Loucy (cell line): Measurements from ENCODE around the gene EDRF1.

Experiments used
- H2AFZ ChIP-seq: fragments of 200-600 bp; sonication (generic); 2 replicates; pipeline ENCODE4 v1.6.0; 2016; ENCODE audit warnings: antibody characterized with exemption, mild to moderate bottlenecking, low read length, moderate library complexity
- H3F3A ChIP-seq: fragments of 200-600 bp; 2 replicates; pipeline ENCODE4 v1.6.0; 2016; ENCODE audit warnings: antibody characterized with exemption, low read depth, mild to moderate bottlenecking
- H3K27me3 ChIP-seq: fragments of 200-600 bp; sonication (generic); 2 replicates; pipeline ENCODE4 v1.6.1; 2014; ENCODE audit warnings: low read length, mild to moderate bottlenecking; ENCODE audit not compliant: insufficient read depth, poor library complexity, severe bottlenecking
- H3K36me3 ChIP-seq: fragments of 200-600 bp; sonication (generic); 2 replicates; pipeline ENCODE4 v1.6.1; 2016; ENCODE audit warnings: low read length; ENCODE audit not compliant: insufficient read depth
- H3K4me1 ChIP-seq: fragments of 200-600 bp; sonication (generic); 2 replicates; pipeline ENCODE4 v1.5.1; 2014; ENCODE audit warnings: low read length, mild to moderate bottlenecking; ENCODE audit not compliant: insufficient read depth, poor library complexity, severe bottlenecking
- H3K4me2 ChIP-seq: fragments of 200-600 bp; sonication (generic); 2 replicates; pipeline ENCODE4 v1.6.0; 2014; ENCODE audit warnings: antibody characterized with exemption, low read length, low read depth, mild to moderate bottlenecking; ENCODE audit not compliant: poor library complexity, severe bottlenecking
- H3K4me3 ChIP-seq: fragments of 200-600 bp; sonication (generic); 2 replicates; pipeline ENCODE4 v1.5.1; 2014; ENCODE audit warnings: low read length, mild to moderate bottlenecking, mixed read lengths; ENCODE audit not compliant: poor library complexity, severe bottlenecking
- H3K79me2 ChIP-seq: fragments of 200-600 bp; sonication (generic); 2 replicates; pipeline ENCODE4 v1.6.1; 2014; ENCODE audit warnings: low read length; ENCODE audit not compliant: insufficient read depth
- H3K9ac ChIP-seq: fragments of 200-600 bp; sonication (generic); 2 replicates; pipeline ENCODE4 v1.6.0; 2014; ENCODE audit warnings: mild to moderate bottlenecking, low read depth, low read length, moderate library complexity; ENCODE audit not compliant: poor library complexity, severe bottlenecking
- H3K9me2 ChIP-seq: fragments of 200-600 bp; sonication (generic); replicated peaks from 2 replicates; pipeline ENCODE4 v1.6.1; 2016; ENCODE audit warnings: low read depth, low read length, mixed read lengths
- H3K9me3 ChIP-seq: fragments of 200-600 bp; sonication (generic); 2 replicates; pipeline ENCODE4 v1.6.1; 2014; ENCODE audit warnings: mild to moderate bottlenecking, antibody characterized with exemption, low read length, low read depth; ENCODE audit not compliant: insufficient read depth
- H4K20me1 ChIP-seq: fragments of 200-600 bp; sonication (generic); 2 replicates; pipeline ENCODE4 v1.6.0; 2014; ENCODE audit warnings: antibody characterized with exemption, low read length, mild to moderate bottlenecking; ENCODE audit not compliant: insufficient read depth, poor library complexity, severe bottlenecking
- EZH2phosphoT487 ChIP-seq: fragments of 200-600 bp; IDR thresholded peaks from 2 replicates; pipeline ENCODE4 v1.6.1; 2018; ENCODE audit warnings: antibody characterized with exemption, mild to moderate bottlenecking, moderate library complexity, borderline replicate concordance
- TF ChIP-seq, protein P1 (sequence below): fragments of 200-600 bp; sonication (generic); conservative IDR thresholded peaks from 2 replicates; pipeline ENCODE4 v1.5.1; 2014; ENCODE audit warnings: mild to moderate bottlenecking, antibody characterized with exemption, low read length

Gene EDRF1, protein sequence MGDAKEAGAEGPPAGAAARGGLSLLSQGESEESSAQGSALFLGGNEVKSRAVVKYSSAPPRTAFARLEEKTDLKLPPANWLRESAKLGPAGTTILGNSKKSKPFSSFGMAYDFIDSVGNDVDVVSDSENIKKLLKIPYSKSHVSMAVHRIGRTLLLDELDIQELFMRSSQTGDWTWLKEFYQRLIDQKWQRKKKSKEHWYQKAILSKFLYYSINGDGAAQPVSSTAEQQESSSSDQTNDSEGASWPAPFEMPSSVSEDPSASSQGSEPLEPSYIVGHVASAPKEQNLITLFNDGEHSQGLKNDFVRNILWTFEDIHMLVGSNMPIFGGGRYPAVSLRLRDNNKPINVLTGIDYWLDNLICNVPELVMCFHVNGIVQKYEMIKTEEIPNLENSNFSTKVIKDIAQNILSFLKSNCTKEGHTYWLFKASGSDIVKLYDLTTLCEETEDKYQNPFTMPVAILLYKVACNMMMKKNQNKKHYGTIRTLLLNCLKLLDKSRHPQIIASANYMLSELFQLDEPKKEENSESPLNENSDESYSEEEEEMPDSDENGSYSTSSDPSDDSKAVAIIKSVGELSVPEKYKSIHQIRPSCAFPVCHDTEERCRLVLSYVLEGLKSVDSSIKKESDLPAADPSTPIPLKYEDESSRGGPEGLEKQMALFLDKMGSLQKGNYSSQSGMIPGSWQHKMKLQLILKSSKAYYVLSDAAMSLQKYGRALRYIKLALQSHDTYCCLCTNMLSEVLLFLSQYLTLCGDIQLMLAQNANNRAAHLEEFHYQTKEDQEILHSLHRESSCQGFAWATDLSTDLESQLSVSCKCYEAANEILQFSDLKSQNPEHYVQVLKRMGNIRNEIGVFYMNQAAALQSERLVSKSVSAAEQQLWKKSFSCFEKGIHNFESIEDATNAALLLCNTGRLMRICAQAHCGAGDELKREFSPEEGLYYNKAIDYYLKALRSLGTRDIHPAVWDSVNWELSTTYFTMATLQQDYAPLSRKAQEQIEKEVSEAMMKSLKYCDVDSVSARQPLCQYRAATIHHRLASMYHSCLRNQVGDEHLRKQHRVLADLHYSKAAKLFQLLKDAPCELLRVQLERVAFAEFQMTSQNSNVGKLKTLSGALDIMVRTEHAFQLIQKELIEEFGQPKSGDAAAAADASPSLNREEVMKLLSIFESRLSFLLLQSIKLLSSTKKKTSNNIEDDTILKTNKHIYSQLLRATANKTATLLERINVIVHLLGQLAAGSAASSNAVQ

DNA sequence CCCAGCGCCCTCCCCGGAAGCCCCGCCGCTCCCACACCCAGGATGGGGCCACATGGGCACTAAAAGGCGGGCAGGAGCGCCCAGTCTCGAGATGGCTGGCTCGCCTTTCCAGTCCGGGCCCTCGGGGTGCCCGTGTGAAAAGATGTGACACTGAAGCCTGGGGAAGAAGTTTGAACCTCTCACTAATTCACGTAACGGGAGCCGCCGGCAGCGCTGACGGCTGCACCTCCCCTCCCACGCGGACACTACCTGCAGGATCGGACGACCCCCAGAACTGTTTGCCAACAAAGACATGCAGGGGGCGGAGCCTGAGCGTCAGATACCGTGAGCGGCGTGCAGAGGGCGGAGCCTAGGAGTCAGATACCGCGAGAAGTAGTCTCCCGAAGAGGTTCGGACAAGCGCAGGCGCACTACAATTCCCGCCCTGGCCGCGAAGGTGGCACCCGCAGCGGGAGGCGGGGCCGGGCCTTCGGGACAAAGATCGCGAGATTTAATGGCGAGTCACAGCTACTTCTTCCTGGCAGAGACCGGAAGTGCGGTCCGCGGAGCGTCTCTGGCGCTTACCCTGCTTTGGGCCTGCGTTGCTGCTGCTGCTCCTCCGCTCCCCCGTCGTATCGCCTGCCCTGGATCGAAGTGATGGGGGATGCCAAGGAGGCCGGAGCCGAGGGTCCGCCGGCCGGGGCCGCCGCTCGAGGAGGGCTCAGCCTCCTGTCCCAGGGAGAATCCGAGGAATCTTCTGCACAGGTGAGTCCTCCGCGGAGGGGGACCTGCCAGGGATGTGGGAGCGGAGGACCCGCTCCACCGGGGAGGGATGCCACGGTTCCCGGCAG is at the start of gene EDRF1:
EDRF1 (plus strand) TSS at position 537 of the 829 bp plus-strand sequence; CDS start at position 636, 99 bp downstream.
- Histone ChIP-seq H3K79me2 (peaks cover 42% of the 10 kb centered on the region), H3K27me3 (no peaks in the 10 kb centered on the region), H3K4me1 (peaks cover 29% of the 10 kb centered on the region), H3K36me3 (peaks cover 19% of the 10 kb centered on the region; the same call in 1 of the 2 replicates), H3K9me2 (no peaks in the 10 kb centered on the region), H4K20me1 (peaks cover 38% of the 10 kb centered on the region), H3F3A (no peaks in the 10 kb centered on the region), H3K9me3 (no peaks in the 10 kb centered on the region), H3K4me3 (peak within 1 kb of the TSS; percentile 98), H3K4me2 (peak within 1 kb of the TSS; percentile 84), H2AFZ (peak within 1 kb of the TSS; percentile 82), H3K9ac (peak within 1 kb of the TSS; percentile 97)
- TF ChIP-seq EZH2phosphoT487: no peak
- TF ChIP-seq, protein P1, sequence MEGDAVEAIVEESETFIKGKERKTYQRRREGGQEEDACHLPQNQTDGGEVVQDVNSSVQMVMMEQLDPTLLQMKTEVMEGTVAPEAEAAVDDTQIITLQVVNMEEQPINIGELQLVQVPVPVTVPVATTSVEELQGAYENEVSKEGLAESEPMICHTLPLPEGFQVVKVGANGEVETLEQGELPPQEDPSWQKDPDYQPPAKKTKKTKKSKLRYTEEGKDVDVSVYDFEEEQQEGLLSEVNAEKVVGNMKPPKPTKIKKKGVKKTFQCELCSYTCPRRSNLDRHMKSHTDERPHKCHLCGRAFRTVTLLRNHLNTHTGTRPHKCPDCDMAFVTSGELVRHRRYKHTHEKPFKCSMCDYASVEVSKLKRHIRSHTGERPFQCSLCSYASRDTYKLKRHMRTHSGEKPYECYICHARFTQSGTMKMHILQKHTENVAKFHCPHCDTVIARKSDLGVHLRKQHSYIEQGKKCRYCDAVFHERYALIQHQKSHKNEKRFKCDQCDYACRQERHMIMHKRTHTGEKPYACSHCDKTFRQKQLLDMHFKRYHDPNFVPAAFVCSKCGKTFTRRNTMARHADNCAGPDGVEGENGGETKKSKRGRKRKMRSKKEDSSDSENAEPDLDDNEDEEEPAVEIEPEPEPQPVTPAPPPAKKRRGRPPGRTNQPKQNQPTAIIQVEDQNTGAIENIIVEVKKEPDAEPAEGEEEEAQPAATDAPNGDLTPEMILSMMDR: no peak

DNA sequence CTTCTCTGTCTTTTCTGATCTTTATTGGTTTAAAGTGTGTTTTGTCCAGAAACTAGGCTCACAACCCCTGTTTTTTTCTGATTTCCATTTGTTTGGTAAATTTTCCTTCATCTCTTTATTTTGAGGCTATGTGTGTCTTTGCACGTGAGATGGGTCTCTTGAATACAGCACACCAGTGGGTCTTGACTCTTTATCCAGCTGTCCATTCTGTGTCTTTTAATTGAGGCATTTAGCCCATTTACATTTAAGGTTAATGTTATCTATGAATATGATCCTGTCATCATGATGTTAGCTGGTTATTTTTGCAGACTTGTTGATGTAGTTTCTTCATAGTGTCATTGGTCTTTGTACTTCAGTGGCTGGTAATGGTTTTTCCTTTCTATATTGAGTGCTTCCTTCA is 46.6 kb upstream of the EDRF1 start:
- no peaks in the 10 kb centered on the region for H4K20me1 ChIP-seq
- no peak overlapping the region for H2AFZ ChIP-seq
- no peaks in the 10 kb centered on the region for H3K4me1 ChIP-seq
- no peak overlapping the region for H3K9ac ChIP-seq
- no peaks in the 10 kb centered on the region for H3K27me3 ChIP-seq
- TF ChIP-seq, protein P1: no peak
- no peak for TF ChIP-seq EZH2phosphoT487
- no peaks in the 10 kb centered on the region for H3K9me2 ChIP-seq
- no peak overlapping the region for H3K4me2 ChIP-seq
- no peaks in the 10 kb centered on the region for H3K36me3 ChIP-seq
- no peaks in the 10 kb centered on the region; the same call in none of the 2 replicates for H3K9me3 ChIP-seq
- H3K79me2 ChIP-seq: no peaks in the 10 kb centered on the region
- no peak overlapping the region for H3K4me3 ChIP-seq
- no peaks in the 10 kb centered on the region for H3F3A ChIP-seq

DNA sequence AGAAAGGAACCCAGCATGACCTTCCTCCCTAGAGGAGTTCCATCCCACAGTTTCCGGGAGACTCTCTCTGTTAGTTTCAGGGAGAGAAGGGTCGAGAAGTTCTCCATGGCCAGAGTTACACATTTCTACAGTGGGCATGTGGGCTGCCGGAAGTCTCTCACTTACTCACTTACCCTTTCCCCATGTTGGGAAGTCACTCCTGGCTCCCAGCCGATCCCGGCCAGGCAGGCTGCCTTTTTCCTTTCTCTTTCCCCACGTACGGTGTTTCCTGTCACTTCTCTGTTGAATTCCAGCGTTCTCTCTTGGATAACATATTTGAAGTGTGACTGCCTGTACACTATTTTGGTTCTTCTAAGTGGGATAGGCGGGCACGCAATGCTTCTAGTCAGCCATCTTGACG is 40.1 kb upstream of the EDRF1 start:
- H3K4me1 ChIP-seq: no peaks in the 10 kb centered on the region
- no peak overlapping the region for H3K4me2 ChIP-seq
- H3K4me3 ChIP-seq: no peak overlapping the region
- H3F3A ChIP-seq: no peaks in the 10 kb centered on the region
- no peak overlapping the region for H2AFZ ChIP-seq
- no peaks in the 10 kb centered on the region for H3K9me2 ChIP-seq
- peaks cover 1% of the 10 kb centered on the region for H3K9me3 ChIP-seq
- no peaks in the 10 kb centered on the region for H3K79me2 ChIP-seq
- H4K20me1 ChIP-seq: no peaks in the 10 kb centered on the region
- H3K36me3 ChIP-seq: no peaks in the 10 kb centered on the region
- no peaks in the 10 kb centered on the region for H3K27me3 ChIP-seq
- H3K9ac ChIP-seq: no peak overlapping the region
- TF ChIP-seq, protein P1: no peak
- no peak for TF ChIP-seq EZH2phosphoT487
